HepG2 (cell line): ENCODE data around the gene MADD. TPM values are rescaled to one million over a fixed set of nuclear protein-coding genes. Genes with fewer than 3 reads are reported as not detected.
A peak's percentile ranks its signal among the peaks of the same experiment; 100 is the strongest.

Experiments used
- AHDC1 ChIP-seq: sonication (generic); formaldehyde crosslinking; IDR thresholded peaks from 2 replicates; pipeline ENCODE4 v1.5.1; 2020; ENCODE audit warnings: mild to moderate bottlenecking, missing genetic modification reagents, borderline replicate concordance
- ARID3A ChIP-seq: IDR thresholded peaks from 2 replicates; pipeline ENCODE4 v1.6.1; 2012; ENCODE audit warnings: low read depth, low read length, improper control_type of control experiment
- ATAD3A ChIP-seq: sonication (generic); formaldehyde crosslinking; IDR thresholded peaks from 2 replicates; pipeline ENCODE4 v1.4.0; 2020; ENCODE audit warnings: missing genetic modification reagents
- ELF3 ChIP-seq: IDR thresholded peaks from 2 replicates; pipeline ENCODE4 v1.6.1; 2016; ENCODE audit warnings: missing genetic modification reagents, missing compliant biosample characterization
- FOXA3 ChIP-seq: IDR thresholded peaks from 2 replicates; pipeline ENCODE4 v1.6.1; 2016; ENCODE audit warnings: missing genetic modification reagents, missing compliant biosample characterization
- FOXK1 ChIP-seq: sonication (generic); formaldehyde crosslinking; IDR thresholded peaks from 2 replicates; pipeline ENCODE4 v1.4.0; 2020; ENCODE audit warnings: low read depth, missing genetic modification reagents, borderline replicate concordance
- GATA4 ChIP-seq: sonication (generic); IDR thresholded peaks from 2 replicates; pipeline ENCODE4 v1.6.1; 2016; ENCODE audit warnings: antibody characterized with exemption, low read depth, borderline replicate concordance
- GMEB2 ChIP-seq: IDR thresholded peaks from 2 replicates; pipeline ENCODE4 v1.6.1; 2016; ENCODE audit warnings: missing biosample characterization, missing genetic modification reagents, low read depth
- NR2F6 ChIP-seq, 2 experiments: IDR thresholded peaks; 2 replicates each; pipeline ENCODE4 v1.6.1; 2016; ENCODE audit warnings: antibody characterized with exemption in 1 of 2, mild to moderate bottlenecking in 1 of 2
- PBX2 ChIP-seq: IDR thresholded peaks from 2 replicates; pipeline ENCODE4 v1.6.1; 2016; ENCODE audit warnings: control low read depth
- SALL1 ChIP-seq: sonication (generic); formaldehyde crosslinking; IDR thresholded peaks from 2 replicates; pipeline ENCODE4 v1.8.0; 2022; ENCODE audit warnings: mild to moderate bottlenecking, missing genetic modification reagents
- THAP8 ChIP-seq: sonication (generic); formaldehyde crosslinking; IDR thresholded peaks from 2 replicates; pipeline ENCODE4 v1.5.1; 2020; ENCODE audit warnings: missing genetic modification reagents, mild to moderate bottlenecking, borderline replicate concordance
- ZBTB1 ChIP-seq: sonication (generic); formaldehyde crosslinking; IDR thresholded peaks from 2 replicates; pipeline ENCODE4 v1.4.0; 2020; ENCODE audit warnings: missing genetic modification reagents, borderline replicate concordance
- ZNF296 ChIP-seq: sonication (generic); formaldehyde crosslinking; conservative IDR thresholded peaks from 2 replicates; pipeline ENCODE4 v1.5.0; 2020; ENCODE audit warnings: mild to moderate bottlenecking, missing genetic modification reagents
- ZNF678 ChIP-seq: sonication (generic); formaldehyde crosslinking; IDR thresholded peaks from 2 replicates; pipeline ENCODE4 v1.4.0; 2020; ENCODE audit warnings: mild to moderate bottlenecking, missing genetic modification reagents
- ZNF792 ChIP-seq: IDR thresholded peaks from 2 replicates; pipeline ENCODE4 v1.6.1; 2016
- ZNF841 ChIP-seq: sonication (generic); formaldehyde crosslinking; IDR thresholded peaks from 2 replicates; pipeline ENCODE4 v1.8.1; 2023; ENCODE audit warnings: missing genetic modification reagents, borderline replicate concordance
- ZSCAN12 ChIP-seq: sonication (generic); formaldehyde crosslinking; IDR thresholded peaks from 2 replicates; pipeline ENCODE4 v1.9.0; 2021; ENCODE audit warnings: mild to moderate bottlenecking, missing genetic modification reagents
- ZSCAN9 ChIP-seq: IDR thresholded peaks from 2 replicates; pipeline ENCODE4 v1.6.1; 2016; ENCODE audit warnings: borderline replicate concordance
- polyA plus RNA-seq, 8 experiments: library from polyadenylated mRNA; depleted of rRNA in 3 of 8; stranded (reverse) in 7 of 8; unstranded in 1 of 8; fragments of >200 nt; fragmentation: Illumina TruSeq in 4 of 8; extraction: Trizol in 4 of 8; gene quantifications; 2 replicates each; pipeline versions ENCODE4 v1.2.1 to v1.2.3, GENCODE V29; 2011 to 2016; ENCODE audit warnings: low read depth in 4 of 8, missing spikeins in 1 of 8, mixed read lengths in 1 of 8; ENCODE audit not compliant: insufficient read depth in 1 of 8
- total RNA-seq, 5 experiments: library from RNA; depleted of rRNA; stranded (reverse); fragments of >200 nt; fragmentation: Illumina TruSeq; extraction: Trizol; gene quantifications; 2 replicates each; pipeline ENCODE4 v1.2.3, GENCODE V29; 2016; ENCODE audit warnings: low read depth in 1 of 5

The MADD gene
- total and polyA plus RNA-seq, 2 of the 13 experiments (the other 11 are each of a cell fraction or from before 2014, with no cell fraction given): 18.0 to 29.2 TPM

GRCh38 chr11:47269002-47269828, 718 bp upstream of the MADD start (continued):
- TF ChIP-seq PBX2 (CRISPR knock-in tag) (no peak), SALL1 (CRISPR knock-in tag) (no peak; the same call in 1 of the 2 replicates), FOXK1 (CRISPR knock-in tag) (peak; percentile 39; the same call in 1 of the 2 replicates), ZNF792 (peak; percentile 69), ZNF678 (no peak), NR2F6 (IDR thresholded peaks at IDR 0.05) (no peak), NR2F6 (CRISPR knock-in tag; IDR thresholded peaks at IDR 0.05) (peak; percentile 7; the same call in 1 of the 2 replicates), ZNF841 (CRISPR knock-in tag) (no peak), ELF3 (peak; percentile 51; the same call in 1 of the 2 replicates), ARID3A (0 out of 2 replicates have a peak, but pooled peaks have one; percentile 45), ZBTB1 (CRISPR knock-in tag) (no peak), GATA4 (peak; percentile 35; the same call in 1 of the 2 replicates), ZNF296 (CRISPR knock-in tag) (no peak; the same call in 1 of the 2 replicates), FOXA3 (CRISPR knock-in tag) (no peak; the same call in 1 of the 2 replicates), ATAD3A (CRISPR knock-in tag) (no peak), GMEB2 (no peak), AHDC1 (CRISPR knock-in tag) (no peak), THAP8 (CRISPR knock-in tag) (peak; percentile 5; the same call in 1 of the 2 replicates), ZSCAN9 (CRISPR knock-in tag) (no peak), ZSCAN12 (CRISPR knock-in tag) (no peak)
